Epithelial cell of proximal tubule (primary cell): Measurements from ENCODE around the gene PLPP7. TPM values are rescaled to one million over a fixed set of nuclear protein-coding genes. Genes with fewer than 3 reads are reported as not detected.
A peak's percentile ranks its signal among the peaks of the same experiment; 100 is the strongest.
"Not testable (repeated sequence)": the region's sequence is repeated elsewhere in the genome, so short reads cannot be mapped to it uniquely, and the experiment has no call there.

Experiments used
- DNase-seq: peaks from one replicate; pipeline ENCODE4 v3.0.0-alpha.2; 2011; ENCODE audit warnings: low read depth
- H3K4me3 ChIP-seq: 2 replicates; pipeline ENCODE4 v1.5.1; 2011; ENCODE audit warnings: low read depth, mild to moderate bottlenecking, low read length
- total RNA-seq: library from RNA; depleted of rRNA; stranded (reverse); fragments of >200 nt; gene quantifications from 2 replicates; pipeline ENCODE4 v1.2.3, GENCODE V29; 2015
- TF ChIP-seq, protein P1 (sequence below): conservative IDR thresholded peaks from 2 replicates; pipeline ENCODE4 v1.5.1; 2012; ENCODE audit warnings: low read depth, mild to moderate bottlenecking, low read length

PLPP7 gene
- total RNA-seq: 0.65 and 2.2 TPM in 2 replicates

DNA sequence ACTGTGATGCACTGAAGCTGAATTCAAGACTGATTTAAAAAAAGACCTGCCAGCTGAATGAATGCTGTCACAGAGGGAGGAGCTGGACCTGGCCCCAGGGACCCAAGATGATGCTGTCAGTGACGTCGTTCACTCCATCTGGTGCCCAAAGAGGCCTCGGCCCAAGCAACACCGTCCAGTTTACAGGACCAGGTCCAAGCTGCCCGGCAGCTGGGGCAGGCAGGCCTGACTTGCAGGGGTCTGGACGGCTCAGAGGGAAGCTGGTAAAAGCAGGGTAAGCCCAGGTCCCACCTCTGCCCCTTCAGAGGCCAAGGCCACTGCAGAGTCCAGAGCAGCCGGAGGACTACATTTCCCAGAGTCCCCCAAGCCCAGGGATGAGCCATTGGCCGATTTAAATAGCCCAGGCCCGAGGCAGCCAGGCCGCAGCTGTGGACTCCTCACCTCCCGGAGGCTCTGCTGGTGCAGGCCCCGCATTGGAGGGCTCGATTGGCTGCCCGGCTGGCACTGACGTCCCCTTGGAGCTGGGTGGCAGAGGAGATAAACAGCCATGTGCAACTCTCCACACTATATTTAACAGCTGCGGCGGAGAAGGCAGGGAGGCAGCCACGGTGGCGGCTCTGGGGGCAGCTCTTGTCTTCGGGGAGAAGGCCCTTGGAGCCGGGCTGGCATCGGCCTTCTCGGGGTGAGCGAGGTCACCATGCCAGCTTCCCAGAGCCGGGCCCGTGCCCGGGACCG, at the start of gene PLPP7:
TSS of gene PLPP7 (plus strand) at position 423 of the 735 bp plus-strand sequence. CDS start at position 698, 275 bp downstream.
- TF ChIP-seq, protein P1, sequence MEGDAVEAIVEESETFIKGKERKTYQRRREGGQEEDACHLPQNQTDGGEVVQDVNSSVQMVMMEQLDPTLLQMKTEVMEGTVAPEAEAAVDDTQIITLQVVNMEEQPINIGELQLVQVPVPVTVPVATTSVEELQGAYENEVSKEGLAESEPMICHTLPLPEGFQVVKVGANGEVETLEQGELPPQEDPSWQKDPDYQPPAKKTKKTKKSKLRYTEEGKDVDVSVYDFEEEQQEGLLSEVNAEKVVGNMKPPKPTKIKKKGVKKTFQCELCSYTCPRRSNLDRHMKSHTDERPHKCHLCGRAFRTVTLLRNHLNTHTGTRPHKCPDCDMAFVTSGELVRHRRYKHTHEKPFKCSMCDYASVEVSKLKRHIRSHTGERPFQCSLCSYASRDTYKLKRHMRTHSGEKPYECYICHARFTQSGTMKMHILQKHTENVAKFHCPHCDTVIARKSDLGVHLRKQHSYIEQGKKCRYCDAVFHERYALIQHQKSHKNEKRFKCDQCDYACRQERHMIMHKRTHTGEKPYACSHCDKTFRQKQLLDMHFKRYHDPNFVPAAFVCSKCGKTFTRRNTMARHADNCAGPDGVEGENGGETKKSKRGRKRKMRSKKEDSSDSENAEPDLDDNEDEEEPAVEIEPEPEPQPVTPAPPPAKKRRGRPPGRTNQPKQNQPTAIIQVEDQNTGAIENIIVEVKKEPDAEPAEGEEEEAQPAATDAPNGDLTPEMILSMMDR: no peak
- no peak for DNase-seq
- peak within 1 kb of the TSS; percentile 58 for H3K4me3 ChIP-seq

DNA sequence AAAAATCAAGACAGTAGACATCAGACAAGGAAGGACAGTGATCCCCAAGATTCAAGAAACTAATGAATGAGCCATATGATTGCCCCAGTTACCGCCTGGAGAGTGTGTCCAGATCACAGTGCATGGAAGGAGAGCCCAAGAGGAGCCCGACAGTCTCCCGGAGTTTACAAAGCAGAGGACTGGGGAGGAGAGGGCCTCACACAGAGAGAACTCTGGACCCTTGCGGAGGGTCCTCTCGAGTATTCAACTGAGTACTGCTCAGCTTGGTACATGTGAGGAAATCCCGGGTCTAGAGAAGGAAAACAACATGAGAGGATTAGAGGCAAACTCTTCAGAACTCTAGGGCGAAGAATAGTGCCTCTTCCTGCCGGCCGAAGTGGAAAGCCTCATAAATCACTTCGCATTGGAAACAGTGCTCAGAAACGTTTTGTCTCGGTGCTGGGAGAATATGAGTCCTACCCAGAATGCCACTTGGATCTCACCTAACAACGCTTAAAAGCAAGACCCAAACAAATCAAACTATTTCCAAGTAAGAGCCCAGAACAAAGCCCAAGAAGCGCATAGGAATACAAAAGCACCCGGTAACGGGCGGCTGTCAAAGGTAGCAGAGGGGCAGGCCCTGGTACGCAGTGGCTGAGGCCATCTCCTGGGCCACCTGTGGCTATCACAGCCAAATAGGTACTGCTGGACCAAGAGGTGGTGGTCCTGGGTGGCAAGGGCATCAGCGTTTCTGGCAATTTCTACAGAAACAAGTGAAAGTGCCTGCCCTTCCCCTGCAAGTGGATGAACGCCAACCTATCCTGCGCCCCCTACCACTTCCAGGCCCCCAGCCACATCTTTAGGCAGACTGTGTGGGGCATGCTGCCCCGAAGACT, 49.2 kb upstream of the PLPP7 start:
- TF ChIP-seq, protein P1: no peak
- no peak overlapping the region for H3K4me3 ChIP-seq
- no peak for DNase-seq

DNA sequence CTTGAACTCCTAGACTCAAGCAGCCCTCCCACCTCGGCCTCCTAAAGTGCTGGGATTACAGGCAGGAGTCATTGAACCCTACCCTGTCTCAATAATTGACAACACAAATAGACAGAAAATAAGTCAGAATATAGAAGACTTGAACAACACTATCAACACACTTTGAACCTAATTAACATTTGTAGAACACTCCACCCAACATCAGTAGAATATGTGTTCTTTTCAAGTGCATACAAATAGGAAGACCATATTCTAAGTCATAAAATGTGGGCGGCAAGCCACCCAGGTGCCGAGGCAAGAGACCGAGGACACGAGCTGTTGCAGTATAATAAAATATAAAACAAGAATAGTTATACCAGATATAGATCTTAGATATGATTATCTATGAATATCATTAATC, 45.2 kb upstream of the PLPP7 start:
- DNase-seq, H3K4me3 ChIP-seq: not testable (repeated sequence)

DNA sequence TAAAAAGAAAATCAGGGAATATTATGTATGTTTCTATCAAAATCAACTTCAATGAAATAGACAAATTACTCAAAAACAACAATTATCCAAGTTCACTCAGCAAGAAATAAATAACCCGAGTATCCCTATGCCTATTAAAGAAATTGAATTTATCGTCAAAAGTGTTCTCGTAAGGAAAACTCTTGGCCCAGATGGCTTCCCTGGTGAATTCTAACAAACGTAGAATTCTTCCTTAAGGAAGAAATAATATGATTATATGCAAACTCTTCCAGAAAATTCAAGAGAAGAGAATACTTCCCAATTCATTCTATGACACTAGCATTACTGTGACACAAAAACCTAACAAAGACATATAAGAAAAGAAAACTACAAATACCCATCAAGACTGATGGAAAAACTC, 42.9 kb upstream of the PLPP7 start:
- no peak for DNase-seq
- TF ChIP-seq, protein P1: no peak
- H3K4me3 ChIP-seq: no peak overlapping the region

DNA sequence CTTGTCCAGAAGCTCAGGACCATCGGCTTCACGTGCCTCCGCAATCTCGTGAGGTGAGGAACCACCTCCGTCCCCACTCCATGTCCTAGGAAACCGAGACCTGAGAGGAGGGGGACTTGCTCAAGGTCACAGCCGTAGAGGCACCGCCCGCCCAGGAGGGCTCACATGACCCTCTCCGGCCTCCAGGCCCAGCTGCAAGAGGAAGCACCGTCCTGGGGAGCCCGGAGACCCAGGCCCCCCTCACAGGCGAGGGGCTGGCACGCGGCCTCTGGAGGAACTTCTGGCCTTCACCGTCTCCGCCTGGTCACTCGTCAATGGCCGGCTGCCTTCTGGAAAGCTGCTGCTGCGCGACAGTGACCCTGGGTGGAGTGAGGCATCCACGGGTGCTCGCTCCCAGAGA, 37.4 kb upstream of the PLPP7 start:
- no peak overlapping the region for H3K4me3 ChIP-seq
- TF ChIP-seq, protein P1: no peak
- no peak for DNase-seq

DNA sequence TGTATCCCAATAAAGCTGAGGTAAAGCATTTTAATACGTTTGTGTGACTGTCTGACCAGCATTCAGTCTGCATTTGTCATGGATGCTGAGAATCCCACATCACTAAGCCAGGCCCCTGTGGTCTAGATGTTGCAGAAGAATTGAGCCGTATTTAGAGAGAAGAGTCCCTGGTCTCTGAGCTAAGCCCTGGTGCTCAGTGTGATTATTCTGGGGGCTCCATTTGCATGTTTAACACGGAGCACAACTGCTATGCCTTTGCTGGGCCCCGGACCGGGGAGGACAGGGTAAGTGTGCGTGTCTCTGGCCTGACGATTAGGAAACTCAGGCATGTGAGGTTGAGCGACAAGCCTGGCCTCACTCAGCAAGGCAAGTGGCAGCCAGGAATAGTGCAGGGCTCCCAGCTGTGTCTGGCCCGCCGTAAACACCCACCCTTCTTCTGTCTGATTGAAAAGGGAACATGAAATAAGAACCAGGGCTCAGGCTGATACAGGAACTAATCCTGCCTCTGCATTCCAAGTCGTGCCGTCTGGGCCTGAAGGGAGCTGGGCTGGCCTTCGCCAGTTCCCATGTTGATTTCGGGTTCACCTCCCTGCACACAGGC, 35.5 kb upstream of the PLPP7 start:
- DNase-seq: no peak
- no peak overlapping the region for H3K4me3 ChIP-seq
- TF ChIP-seq, protein P1: no peak

DNA sequence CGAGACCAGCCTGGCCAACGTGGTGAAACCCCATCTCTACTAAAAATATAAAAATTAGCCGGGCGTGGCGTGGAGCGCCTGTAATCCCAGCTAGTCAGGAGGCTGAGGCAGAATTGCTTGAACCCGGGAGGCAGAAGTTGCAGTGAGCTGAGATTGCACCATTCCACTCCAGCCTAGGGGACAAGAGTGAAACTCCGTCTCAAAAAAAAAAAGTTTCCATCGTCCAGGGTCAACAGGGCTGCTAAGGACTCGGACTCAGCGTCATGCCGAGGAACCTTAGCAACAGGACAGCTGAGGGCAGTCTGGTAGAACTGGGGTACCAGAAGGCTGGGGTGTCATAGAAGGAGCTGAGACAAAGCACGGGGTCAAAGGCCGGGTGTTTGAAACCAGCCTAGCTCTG, 34.9 kb upstream of the PLPP7 start:
- no peak overlapping the region for H3K4me3 ChIP-seq
- TF ChIP-seq, protein P1: no peak
- DNase-seq: no peak
